Loucy (cell line): Measurements from ENCODE around the gene RNF152.

Experiments used
- EZH2phosphoT487 ChIP-seq: fragments of 200-600 bp; IDR thresholded peaks from 2 replicates; pipeline ENCODE4 v1.6.1; 2018; ENCODE audit warnings: antibody characterized with exemption, mild to moderate bottlenecking, moderate library complexity, borderline replicate concordance
- TF ChIP-seq, protein P1 (sequence below): fragments of 200-600 bp; sonication (generic); conservative IDR thresholded peaks from 2 replicates; pipeline ENCODE4 v1.5.1; 2014; ENCODE audit warnings: mild to moderate bottlenecking, antibody characterized with exemption, low read length

DNA sequence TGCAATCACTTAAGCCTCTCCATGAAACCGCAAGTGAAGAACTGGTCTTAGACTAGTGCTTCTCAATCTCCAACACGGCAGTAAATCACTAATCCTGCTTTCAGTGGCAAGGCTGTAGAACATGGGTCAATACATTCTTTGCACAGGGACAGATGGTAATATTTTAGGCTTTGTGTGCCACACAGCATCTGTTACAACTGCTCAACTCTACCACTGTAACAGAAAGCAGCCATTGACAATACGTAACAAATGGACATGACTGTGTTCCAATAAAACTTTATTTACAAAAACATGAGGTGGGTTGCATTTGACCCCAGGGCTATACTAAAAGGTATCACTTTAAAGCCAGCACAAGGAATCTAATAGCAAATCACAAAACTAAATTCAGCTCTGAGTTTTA, 51.1 kb downstream of the RNF152 start:
- TF ChIP-seq, protein P1, sequence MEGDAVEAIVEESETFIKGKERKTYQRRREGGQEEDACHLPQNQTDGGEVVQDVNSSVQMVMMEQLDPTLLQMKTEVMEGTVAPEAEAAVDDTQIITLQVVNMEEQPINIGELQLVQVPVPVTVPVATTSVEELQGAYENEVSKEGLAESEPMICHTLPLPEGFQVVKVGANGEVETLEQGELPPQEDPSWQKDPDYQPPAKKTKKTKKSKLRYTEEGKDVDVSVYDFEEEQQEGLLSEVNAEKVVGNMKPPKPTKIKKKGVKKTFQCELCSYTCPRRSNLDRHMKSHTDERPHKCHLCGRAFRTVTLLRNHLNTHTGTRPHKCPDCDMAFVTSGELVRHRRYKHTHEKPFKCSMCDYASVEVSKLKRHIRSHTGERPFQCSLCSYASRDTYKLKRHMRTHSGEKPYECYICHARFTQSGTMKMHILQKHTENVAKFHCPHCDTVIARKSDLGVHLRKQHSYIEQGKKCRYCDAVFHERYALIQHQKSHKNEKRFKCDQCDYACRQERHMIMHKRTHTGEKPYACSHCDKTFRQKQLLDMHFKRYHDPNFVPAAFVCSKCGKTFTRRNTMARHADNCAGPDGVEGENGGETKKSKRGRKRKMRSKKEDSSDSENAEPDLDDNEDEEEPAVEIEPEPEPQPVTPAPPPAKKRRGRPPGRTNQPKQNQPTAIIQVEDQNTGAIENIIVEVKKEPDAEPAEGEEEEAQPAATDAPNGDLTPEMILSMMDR, result no peak
- no peak for TF ChIP-seq EZH2phosphoT487
